Measurements from ENCODE around the gene ABCA13.

Gene ABCA13

GRCh38 chr7:48295296-48295971 lies 124.2 kb downstream of the ABCA13 start:
- intact Hi-C loops (cut with DNase I): no loop called here
- no peak for DNase-seq

GRCh38 chr7:48296966-48297365 lies 125.7 kb downstream of the ABCA13 start:
- no peak for DNase-seq
- intact Hi-C loops (cut with DNase I): no loop called here

- DNase-seq: no peak
- intact Hi-C loops (cut with DNase I): loop anchor here (1.0 kb wide), 1 partner anchor 1554 kb away; no protein-coding TSS in a partner anchor
These were observed 127.5 kb downstream of the ABCA13 start for GRCh38 chr7:48298779-48299178.

- intact Hi-C loops (cut with DNase I): loop anchor here (1.0 kb wide), 2 partner anchors 576 to 1553 kb away; no protein-coding TSS in a partner anchor
- peak in 8 of 10 donors; percentile 47 to 93 (median 74) for DNase-seq
These were observed 128.4 kb downstream of the ABCA13 start for GRCh38 chr7:48299580-48300169.

- DNase-seq: no peak
- intact Hi-C loops (cut with DNase I): loop anchor here (1.0 kb wide), 1 partner anchor 575 kb away; no protein-coding TSS in a partner anchor
These were observed 129.0 kb downstream of the ABCA13 start for GRCh38 chr7:48300301-48300700.

GRCh38 chr7:48301201-48301600 lies 129.9 kb downstream of the ABCA13 start:
- DNase-seq: no peak
- intact Hi-C loops (cut with DNase I): no loop called here

GRCh38 chr7:48304641-48305040 lies 133.4 kb downstream of the ABCA13 start:
- DNase-seq: no peak
- intact Hi-C loops (cut with DNase I): no loop called here

- DNase-seq: no peak
- intact Hi-C loops (cut with DNase I): no loop called here
These were observed 134.4 kb downstream of the ABCA13 start for GRCh38 chr7:48305661-48306060.

- intact Hi-C loops (cut with DNase I): no loop called here
- DNase-seq: no peak
These were observed 135.9 kb downstream of the ABCA13 start for GRCh38 chr7:48307041-48307714.

- intact Hi-C loops (cut with DNase I): no loop called here
- no peak for DNase-seq
These were observed 138.5 kb downstream of the ABCA13 start for GRCh38 chr7:48309720-48310119.

GRCh38 chr7:48311464-48312100 lies 140.3 kb downstream of the ABCA13 start:
- intact Hi-C loops (cut with DNase I): no loop called here
- DNase-seq: no peak

- intact Hi-C loops (cut with DNase I): no loop called here
These were observed 140.9 kb downstream of the ABCA13 start for GRCh38 chr7:48312151-48312550.

GRCh38 chr7:48316768-48317167 lies 145.5 kb downstream of the ABCA13 start:
- DNase-seq: no peak
- intact Hi-C loops (cut with DNase I): no loop called here

More at GRCh38 chr7:48312151-48312550, 140.9 kb downstream of the ABCA13 start:
- DNase-seq: no peak

GRCh38 chr7:48317360-48317759 lies 146.1 kb downstream of the ABCA13 start:
- DNase-seq: no peak
- intact Hi-C loops (cut with DNase I): no loop called here

GRCh38 chr7:48321319-48322010 lies 150.2 kb downstream of the ABCA13 start:
- intact Hi-C loops (cut with DNase I): no loop called here
- DNase-seq: peak in 1 of 10 donors; percentile 72

GRCh38 chr7:48337012-48337621 lies 165.9 kb downstream of the ABCA13 start:
- intact Hi-C loops (cut with DNase I): loop anchor here (2.0 kb wide), 1 partner anchor 538 kb away; no protein-coding TSS in a partner anchor
- DNase-seq: peak in 2 of 10 donors; percentile 15 to 28

- DNase-seq: no peak
- intact Hi-C loops (cut with DNase I): loop anchor here (2.0 kb wide), 1 partner anchor 537 kb away; no protein-coding TSS in a partner anchor
These were observed 166.5 kb downstream of the ABCA13 start for GRCh38 chr7:48337781-48338180.

- DNase-seq: no peak
- intact Hi-C loops (cut with DNase I): no loop called here
These were observed 176.1 kb downstream of the ABCA13 start for GRCh38 chr7:48347230-48347825.

GRCh38 chr7:48350515-48350914 lies 179.3 kb downstream of the ABCA13 start:
- intact Hi-C loops (cut with DNase I): no loop called here
- DNase-seq: no peak

All from posterior cingulate gyrus (tissue), 11 donors.